Testis (tissue), 2 donors: ENCODE measurements around the gene CEP95.

Experiments
- POLR2A ChIP-seq: fragments of 450-650 bp; IDR thresholded peaks from one replicate; pipeline ENCODE4 v1.6.1; 2017; ENCODE audit warnings: antibody characterized with exemption, mild to moderate bottlenecking, moderate library complexity
- TF ChIP-seq, protein P1 (sequence below), 3 experiments: fragments of 450-650 bp in 2 of 3; fragments of 200-600 bp in 1 of 3; sonication (generic) in 1 of 3; IDR thresholded peaks; one replicate each; pipeline ENCODE4 v1.5.1; 2016 to 2019; ENCODE audit warnings: antibody characterized with exemption in 3 of 3, mild to moderate bottlenecking in 2 of 3, moderate library complexity in 1 of 3

DNA sequence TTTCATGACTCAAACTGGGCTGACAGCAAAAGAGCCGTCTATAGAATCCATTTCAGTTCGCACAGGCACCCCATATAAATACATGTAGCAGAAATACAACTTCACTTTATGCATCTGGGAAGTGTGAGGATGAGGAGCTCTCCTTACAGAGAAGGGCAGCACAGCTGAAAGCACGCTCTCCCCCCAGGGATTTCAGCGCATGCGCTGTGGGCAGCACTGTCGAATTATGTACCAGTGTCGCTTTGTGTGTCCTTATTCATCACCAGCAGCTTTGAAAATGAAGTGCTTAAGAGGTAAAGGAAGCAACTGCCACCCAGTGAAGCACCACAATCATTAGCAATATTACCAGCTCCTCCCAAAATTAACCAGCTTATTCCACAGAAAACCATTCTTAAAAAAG, 39.9 kb downstream of the CEP95 start:
- TF ChIP-seq, protein P1, sequence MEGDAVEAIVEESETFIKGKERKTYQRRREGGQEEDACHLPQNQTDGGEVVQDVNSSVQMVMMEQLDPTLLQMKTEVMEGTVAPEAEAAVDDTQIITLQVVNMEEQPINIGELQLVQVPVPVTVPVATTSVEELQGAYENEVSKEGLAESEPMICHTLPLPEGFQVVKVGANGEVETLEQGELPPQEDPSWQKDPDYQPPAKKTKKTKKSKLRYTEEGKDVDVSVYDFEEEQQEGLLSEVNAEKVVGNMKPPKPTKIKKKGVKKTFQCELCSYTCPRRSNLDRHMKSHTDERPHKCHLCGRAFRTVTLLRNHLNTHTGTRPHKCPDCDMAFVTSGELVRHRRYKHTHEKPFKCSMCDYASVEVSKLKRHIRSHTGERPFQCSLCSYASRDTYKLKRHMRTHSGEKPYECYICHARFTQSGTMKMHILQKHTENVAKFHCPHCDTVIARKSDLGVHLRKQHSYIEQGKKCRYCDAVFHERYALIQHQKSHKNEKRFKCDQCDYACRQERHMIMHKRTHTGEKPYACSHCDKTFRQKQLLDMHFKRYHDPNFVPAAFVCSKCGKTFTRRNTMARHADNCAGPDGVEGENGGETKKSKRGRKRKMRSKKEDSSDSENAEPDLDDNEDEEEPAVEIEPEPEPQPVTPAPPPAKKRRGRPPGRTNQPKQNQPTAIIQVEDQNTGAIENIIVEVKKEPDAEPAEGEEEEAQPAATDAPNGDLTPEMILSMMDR (IDR thresholded peaks at IDR 0.05): no peak
- no peak for TF ChIP-seq POLR2A
